ENCODE data around the gene ZC3H12A. TPM values are rescaled to one million over a fixed set of nuclear protein-coding genes. Genes with fewer than 3 reads are reported as not detected.
"Not testable (repeated sequence)": the region's sequence is repeated elsewhere in the genome, so short reads cannot be mapped to it uniquely, and the experiment has no call there.

ZC3H12A gene
- total and polyA plus RNA-seq, 11 donors, result 1.8 to 8.5 (median 4.5) TPM

GRCh38 chr1:37519613-37520012 is 45.2 kb downstream of the ZC3H12A start:
- H3K27me3 ChIP-seq, result no peaks in the 10 kb centered on the region
- ATAC-seq (no peak), DNase-seq (no peak)
- intact Hi-C loops (cut with DNase I), result loop anchor here in 1 of 10 donors (5.0 kb wide), 1 partner anchor 33 kb away; the partner anchor contains the start of gene SNIP1
- H3K4me3 ChIP-seq, result no peak overlapping the region
- peaks cover 0 to 8% (median 4%) of the 10 kb centered on the region in 12 donors for H3K4me1 ChIP-seq
- H3K36me3 ChIP-seq, result no peaks in the 10 kb centered on the region
- no peak for TF ChIP-seq POLR2A (IDR thresholded peaks at IDR 0.05)
- TF ChIP-seq, protein P1, sequence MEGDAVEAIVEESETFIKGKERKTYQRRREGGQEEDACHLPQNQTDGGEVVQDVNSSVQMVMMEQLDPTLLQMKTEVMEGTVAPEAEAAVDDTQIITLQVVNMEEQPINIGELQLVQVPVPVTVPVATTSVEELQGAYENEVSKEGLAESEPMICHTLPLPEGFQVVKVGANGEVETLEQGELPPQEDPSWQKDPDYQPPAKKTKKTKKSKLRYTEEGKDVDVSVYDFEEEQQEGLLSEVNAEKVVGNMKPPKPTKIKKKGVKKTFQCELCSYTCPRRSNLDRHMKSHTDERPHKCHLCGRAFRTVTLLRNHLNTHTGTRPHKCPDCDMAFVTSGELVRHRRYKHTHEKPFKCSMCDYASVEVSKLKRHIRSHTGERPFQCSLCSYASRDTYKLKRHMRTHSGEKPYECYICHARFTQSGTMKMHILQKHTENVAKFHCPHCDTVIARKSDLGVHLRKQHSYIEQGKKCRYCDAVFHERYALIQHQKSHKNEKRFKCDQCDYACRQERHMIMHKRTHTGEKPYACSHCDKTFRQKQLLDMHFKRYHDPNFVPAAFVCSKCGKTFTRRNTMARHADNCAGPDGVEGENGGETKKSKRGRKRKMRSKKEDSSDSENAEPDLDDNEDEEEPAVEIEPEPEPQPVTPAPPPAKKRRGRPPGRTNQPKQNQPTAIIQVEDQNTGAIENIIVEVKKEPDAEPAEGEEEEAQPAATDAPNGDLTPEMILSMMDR (IDR thresholded peaks at IDR 0.05), result no peak
- no peaks in the 10 kb centered on the region for H3K9me3 ChIP-seq
- no peak overlapping the region for H3K27ac ChIP-seq

GRCh38 chr1:37529888-37530287 is 55.5 kb downstream of the ZC3H12A start:
- H3K9me3 ChIP-seq; H3K36me3 ChIP-seq; ATAC-seq; DNase-seq; H3K4me3 ChIP-seq; H3K27ac ChIP-seq; intact Hi-C loops (cut with DNase I); H3K27me3 ChIP-seq: not testable (repeated sequence)
- peaks cover 0 to 15% (median 9%) of the 10 kb centered on the region in 12 donors for H3K4me1 ChIP-seq
- WGBS, 4 donors, result 82 to 89% (median 86%) methylated on average over 1 of the region's 1 CpG

DNA sequence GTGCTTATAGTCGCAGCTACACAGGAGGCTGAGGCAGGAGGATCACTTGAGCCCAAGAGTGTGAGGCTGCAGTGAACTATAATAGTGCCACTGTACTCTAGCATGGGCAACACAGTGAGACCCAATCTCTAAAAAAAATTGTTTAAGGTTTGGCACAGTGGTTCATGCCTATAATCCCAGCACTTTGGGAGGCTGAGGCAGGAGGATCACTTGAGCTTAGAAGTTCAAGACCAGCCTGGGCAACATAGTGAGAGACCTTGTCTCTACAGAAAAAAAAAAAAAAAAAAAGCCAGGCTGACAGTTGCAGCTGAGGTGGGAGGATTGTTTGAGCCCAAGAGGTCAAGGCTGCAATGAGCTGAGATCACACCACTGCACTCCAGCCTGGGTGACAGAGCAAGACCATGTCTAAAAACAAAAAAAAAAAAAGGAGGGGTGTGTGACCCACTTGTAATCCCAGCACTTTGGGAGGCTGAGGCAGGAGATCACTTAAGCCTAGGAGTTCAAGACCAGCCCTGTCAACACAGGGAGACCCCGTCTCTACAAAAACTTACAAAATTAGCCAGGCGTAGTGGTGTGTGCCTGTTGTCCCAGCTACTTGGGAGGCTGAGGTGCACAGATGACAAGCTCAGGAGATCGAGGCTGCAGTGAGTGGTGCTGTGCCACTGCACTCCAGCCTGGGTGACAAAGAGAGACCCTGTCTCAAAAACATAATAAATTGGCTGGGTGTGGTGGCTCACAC is 58.2 kb downstream of the ZC3H12A start:
- peaks cover 0 to 15% (median 9%) of the 10 kb centered on the region in 12 donors for H3K4me1 ChIP-seq
- ATAC-seq; intact Hi-C loops (cut with DNase I); H3K27ac ChIP-seq; H3K9me3 ChIP-seq; DNase-seq; H3K27me3 ChIP-seq; H3K4me3 ChIP-seq: not testable (repeated sequence)
- peaks cover 2 to 25% (median 23%) of the 10 kb centered on the region in 9 donors for H3K36me3 ChIP-seq
- 87 to 97% (median 93%) methylated on average over 4 of the region's 4 CpGs for WGBS, 4 donors

GRCh38 chr1:37533317-37534093 is 59.1 kb downstream of the ZC3H12A start:
- Histone ChIP-seq H3K9me3 (no peaks in the 10 kb centered on the region), H3K36me3 (peaks cover 2 to 35% (median 32%) of the 10 kb centered on the region in 9 donors), H3K27ac (peak overlapping the region in 5 of 12 donors; percentile 5 to 68 (median 12)), H3K27me3 (no peaks in the 10 kb centered on the region), H3K4me3 (no peak overlapping the region), H3K4me1 (peaks cover 0 to 15% (median 9%) of the 10 kb centered on the region in 12 donors)
- WGBS, 4 donors, result 93 to 97% (median 95%) methylated on average over 4 of the region's 4 CpGs
- no peak for TF ChIP-seq POLR2A (IDR thresholded peaks at IDR 0.05)
- TF ChIP-seq, protein P1 (IDR thresholded peaks at IDR 0.05), result no peak
- ATAC-seq, result peak in 1 of 4 donors; percentile 42
- intact Hi-C loops (cut with DNase I), result no loop called here
- no peak for DNase-seq

Small RNA genes within 50 kb of the gene (microRNA-seq; reads per million reads assigned to microRNA genes)
- gene MIR5581 (0.60 to 2.1 (median 1.1) reads per million in 4 donors), gene MIR6732 (0 to 0.60 (median 0.27) reads per million in 4 donors)

Other genes starting within 250 kb of the ZC3H12A start
- 10 to 100 TPM; 28.9 to 51.3 (median 39.6) TPM for gene MEAF6, start 40.2 kb downstream of the ZC3H12A start, total RNA-seq
- 10 to 100 TPM; 27.4 to 55.7 TPM for gene MEAF6, start 40.2 kb downstream of the ZC3H12A start, polyA plus RNA-seq
- 10 to 100 TPM in 2 of 9 donors, 1 to 10 TPM in 7; 6.8 to 11.2 (median 9.0) TPM for gene SNIP1, start 79.7 kb downstream of the ZC3H12A start, total RNA-seq
- 1 to 10 TPM; 3.0 to 6.9 TPM for gene SNIP1, start 79.7 kb downstream of the ZC3H12A start, polyA plus RNA-seq
- gene DNALI1, start 82.4 kb downstream of the ZC3H12A start, total RNA-seq, result 10 to 100 TPM in 1 of 9 donors, 1 to 10 TPM in 8; 2.0 to 12.5 (median 3.3) TPM
- 1 to 10 TPM; 1.9 to 5.2 TPM for gene DNALI1, start 82.4 kb downstream of the ZC3H12A start, polyA plus RNA-seq
- gene GNL2, start 121.4 kb downstream of the ZC3H12A start, total RNA-seq, result 10 to 100 TPM; 19.4 to 29.7 (median 23.8) TPM
- 10 to 100 TPM; 39.0 to 76.7 TPM for gene GNL2, start 121.4 kb downstream of the ZC3H12A start, polyA plus RNA-seq
- gene RSPO1, start 160.3 kb downstream of the ZC3H12A start, total RNA-seq, result 10 to 100 TPM in 1 of 9 donors, not detected in 8; 13.2 TPM
- not detected for gene RSPO1, start 160.3 kb downstream of the ZC3H12A start, polyA plus RNA-seq
- gene CDCA8, start 217.9 kb downstream of the ZC3H12A start, total RNA-seq, result 1 to 10 TPM in 1 of 9 donors, under 1 TPM in 7, not detected in 1; 0.12 to 5.0 (median 0.36) TPM
- under 1 TPM; 0.30 to 0.51 TPM for gene CDCA8, start 217.9 kb downstream of the ZC3H12A start, polyA plus RNA-seq